ENCODE measurements around the gene CTCF.
A peak's percentile ranks its signal among the peaks of the same experiment; 100 is the strongest.
"Not testable (repeated sequence)": the region's sequence is repeated elsewhere in the genome, so short reads cannot be mapped to it uniquely, and the experiment has no call there.

CTCF gene, protein sequence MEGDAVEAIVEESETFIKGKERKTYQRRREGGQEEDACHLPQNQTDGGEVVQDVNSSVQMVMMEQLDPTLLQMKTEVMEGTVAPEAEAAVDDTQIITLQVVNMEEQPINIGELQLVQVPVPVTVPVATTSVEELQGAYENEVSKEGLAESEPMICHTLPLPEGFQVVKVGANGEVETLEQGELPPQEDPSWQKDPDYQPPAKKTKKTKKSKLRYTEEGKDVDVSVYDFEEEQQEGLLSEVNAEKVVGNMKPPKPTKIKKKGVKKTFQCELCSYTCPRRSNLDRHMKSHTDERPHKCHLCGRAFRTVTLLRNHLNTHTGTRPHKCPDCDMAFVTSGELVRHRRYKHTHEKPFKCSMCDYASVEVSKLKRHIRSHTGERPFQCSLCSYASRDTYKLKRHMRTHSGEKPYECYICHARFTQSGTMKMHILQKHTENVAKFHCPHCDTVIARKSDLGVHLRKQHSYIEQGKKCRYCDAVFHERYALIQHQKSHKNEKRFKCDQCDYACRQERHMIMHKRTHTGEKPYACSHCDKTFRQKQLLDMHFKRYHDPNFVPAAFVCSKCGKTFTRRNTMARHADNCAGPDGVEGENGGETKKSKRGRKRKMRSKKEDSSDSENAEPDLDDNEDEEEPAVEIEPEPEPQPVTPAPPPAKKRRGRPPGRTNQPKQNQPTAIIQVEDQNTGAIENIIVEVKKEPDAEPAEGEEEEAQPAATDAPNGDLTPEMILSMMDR

DNA sequence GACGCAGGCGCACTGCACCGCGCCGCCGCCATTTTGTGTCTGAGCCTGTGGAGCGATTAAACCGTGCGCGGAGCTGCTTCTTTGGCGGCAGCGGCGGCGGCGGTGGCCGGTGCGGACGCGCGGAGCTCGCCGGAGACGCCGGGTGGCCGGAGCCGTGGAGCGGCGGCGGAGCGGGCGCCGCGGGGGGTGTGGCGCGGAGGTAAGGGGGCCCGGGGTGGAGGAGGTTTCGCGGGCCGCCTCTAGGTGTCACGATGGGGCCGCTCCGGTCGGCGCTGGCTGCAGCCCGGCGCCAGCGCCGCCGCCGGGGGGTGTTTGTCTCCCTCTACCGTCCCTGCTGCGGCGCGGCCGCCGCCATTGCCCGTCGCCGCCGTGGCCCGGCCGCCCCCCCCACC, at the start of gene CTCF:
Gene CTCF (plus strand): TSS at position 1 of the 392 bp plus-strand sequence. CDS start 48,307 bp downstream, outside the sequence.
- DNase-seq, result peak; percentile 65

DNA sequence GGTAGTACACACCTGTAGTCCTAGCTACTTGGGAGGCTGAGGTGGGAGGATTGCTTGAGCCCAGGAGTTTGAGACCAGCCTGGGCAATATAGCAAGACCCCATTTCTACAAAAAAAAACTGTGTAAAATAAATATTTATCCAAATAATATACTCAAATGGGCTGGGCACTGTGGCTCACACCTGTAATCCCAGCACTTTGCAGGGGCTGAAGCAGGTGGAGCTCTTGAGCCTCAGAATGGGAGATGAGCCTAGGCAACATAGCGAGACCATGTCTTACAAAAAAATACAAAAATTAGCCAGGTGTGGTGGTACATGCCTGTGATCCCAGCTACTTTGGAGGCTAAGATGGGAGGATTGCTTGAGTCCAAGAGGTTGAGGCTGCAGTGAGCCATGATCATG, 48.4 kb upstream of the CTCF start:
- not testable (repeated sequence) for DNase-seq

DNA sequence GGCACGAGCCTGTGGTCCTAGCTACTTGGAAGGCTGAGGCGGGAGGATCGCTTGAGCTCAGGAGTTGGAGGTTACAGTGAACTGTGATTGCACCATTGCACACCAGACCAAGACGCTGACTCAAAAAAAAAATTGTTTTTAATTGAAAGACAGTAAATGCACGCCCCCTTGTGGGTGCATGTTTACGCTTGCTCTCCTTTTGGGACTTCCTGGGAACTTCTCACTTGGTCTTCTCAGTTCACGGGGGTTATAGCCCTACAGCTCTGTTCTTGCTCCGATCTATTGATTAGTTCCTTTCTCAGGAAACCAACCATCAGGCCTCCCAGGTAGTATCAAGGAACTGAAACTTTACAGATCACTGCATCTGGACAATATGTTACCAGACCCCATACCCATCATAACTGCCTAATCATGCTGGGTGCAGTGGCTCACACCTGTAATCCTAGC, 47.9 kb upstream of the CTCF start:
- DNase-seq, result peak; percentile 67

DNA sequence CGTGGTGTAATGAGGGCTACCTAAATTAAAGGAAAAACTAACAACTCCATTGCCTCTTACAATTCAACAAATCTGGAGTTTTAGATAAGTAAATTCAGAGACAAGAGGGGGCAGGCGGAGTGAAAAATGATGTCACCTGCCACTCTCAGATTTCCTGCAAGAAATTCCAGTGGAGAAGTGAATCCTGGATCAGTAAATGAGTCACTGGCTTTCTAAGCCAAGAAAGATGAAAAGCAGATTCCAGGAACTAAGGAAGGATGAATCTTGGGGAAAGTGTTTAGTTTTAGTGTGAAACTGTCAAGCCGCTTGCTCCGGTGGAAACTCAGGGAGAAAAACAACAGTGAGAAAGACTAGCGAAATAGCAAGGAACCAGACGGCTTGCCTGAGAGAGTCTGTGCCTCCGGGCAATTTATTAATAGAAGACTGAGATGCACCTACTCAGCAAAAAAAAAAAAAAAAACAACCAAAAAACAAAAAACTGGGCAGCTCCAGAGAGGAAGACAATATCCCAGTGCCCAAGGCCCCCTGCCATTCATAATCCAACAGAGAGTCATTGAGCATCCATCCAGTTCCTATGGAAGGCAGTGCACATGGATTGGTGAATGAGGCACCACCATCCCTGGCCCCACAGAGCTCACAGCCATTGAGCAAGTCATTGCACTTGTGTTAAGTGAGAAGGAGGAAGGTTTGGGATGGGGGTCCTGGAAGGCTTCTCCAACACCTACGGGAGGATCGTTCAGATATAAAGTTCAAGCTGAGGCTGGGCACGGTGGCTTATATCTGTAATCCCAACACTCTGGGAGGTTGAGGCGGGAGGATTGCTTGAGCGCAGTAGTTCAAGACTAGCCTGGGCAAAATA, 45.8 kb upstream of the CTCF start:
- peak; percentile 88 for DNase-seq

DNA sequence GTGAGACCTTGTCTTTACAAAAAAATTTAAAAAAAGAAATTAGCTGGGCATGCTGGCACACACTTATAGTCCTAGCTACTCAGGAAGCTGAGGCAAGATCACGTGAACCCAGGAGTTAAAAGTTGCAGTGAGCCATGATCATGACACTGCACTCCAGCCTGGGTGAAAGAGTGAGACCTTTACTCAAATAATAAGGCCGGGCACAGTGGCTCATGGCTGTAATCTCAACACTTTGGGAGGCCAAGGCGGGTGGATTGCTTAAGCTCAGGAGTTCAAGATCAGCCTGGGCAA, 45.2 kb upstream of the CTCF start:
- no peak for DNase-seq

DNA sequence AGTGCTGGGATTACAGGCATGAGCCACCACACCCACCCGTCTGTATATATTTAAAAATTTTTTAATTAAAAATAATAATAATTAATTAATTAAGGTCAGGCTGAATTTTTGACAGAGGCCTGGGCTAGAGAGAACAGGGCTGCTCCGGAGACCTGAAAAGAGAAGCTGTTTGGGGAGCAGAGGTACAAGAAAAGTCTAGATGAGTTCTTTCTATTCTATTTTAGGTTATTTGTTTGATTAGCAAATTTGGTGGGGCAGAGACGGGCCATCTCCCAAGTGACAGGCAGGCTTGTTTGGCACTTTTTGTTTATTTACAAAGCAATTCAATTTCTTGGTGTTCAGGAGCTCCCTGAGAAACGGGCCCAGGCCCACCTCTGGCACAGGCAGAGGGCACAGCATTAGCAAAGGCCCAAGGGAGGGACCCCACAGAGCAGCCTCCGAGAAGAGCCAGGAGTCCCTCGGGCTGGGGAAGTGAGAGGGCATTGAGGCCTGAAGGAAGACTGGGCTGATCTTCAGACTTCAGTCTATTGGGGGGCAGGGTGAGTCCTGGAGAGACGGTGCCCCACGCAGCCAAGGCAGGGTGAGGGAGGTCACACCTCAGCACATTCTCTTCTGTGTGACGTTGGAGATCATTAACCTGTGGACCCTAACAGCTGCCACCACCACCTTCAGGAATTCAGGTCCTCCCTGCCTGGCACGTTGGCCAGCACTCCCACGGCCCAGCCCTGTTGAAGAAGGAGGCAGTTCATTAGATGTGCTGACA, 44.5 kb upstream of the CTCF start:
- DNase-seq, result peak; percentile 77

DNA sequence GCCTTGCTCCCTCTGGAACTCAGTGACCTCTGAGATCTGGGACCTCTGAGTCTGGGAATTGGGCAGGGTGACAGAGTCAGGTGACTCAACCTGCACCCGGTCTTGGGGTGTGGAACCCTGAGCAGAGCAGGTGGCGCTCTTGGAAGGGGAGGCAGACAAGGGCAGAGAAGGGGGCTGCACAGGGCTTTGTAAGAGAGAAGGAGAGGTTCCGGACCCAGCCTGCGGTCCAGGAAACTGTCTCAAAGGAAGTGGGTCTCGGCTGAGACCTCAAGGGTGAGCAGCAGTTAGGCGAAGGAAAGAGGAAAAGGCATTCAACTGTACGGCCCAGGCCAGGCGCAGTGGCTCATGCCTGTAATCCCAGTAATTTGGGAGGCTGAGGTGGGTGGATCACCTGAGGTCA, 43.6 kb upstream of the CTCF start:
- DNase-seq, result no peak

DNA sequence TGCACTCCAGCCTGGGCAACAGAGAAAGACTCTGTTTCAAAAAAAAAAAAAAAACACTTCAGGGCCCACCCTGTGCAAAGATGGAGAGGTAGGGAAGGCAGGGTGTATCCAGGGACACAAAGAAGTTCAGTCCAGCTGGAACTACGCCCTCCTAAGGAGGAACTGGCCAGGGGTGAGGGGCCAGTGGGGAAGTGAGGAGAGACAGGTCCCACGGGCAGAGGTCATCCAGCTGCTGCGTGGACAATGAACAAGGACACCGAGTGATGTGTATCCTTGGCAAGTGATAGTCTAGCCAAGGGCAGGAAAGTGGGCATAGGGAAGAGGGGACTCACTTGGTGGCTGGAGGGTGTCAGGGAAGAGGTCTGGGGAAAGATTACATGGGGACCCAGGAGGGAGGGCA, 43.1 kb upstream of the CTCF start:
- DNase-seq, result no peak

DNA sequence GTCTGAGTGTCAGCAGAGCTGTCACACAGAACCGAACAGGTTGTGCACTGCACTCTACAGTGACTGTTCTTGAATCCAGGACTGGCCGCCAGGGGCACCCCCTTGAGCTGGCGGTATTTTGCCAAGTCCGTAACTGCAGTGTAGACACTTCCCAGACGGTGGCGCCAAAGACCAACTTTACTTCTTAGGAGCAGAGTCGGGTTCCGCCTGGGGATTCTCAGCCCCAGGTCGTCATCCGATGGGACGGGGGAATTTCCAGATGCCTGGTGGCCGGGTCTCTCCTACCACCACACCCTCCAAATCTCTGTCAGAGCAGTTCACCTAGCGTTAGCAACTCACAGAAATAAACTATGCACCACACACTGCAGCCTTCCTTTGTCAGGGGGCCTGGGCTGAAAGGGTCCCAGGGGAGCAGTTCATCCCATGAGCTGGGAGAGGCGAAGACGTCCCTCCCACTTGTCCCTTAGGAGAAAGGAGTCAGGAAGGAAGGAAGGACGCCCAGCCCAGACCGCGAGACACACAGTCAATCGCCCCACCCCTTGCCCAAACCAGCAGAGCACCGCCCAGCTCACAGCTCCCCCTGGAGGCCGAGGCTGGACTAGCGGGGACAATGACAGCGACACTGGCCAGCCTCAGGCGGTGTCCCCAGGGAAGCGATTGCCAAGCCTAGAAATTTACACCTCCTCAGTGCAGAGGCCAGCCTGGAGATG, 41.1 kb upstream of the CTCF start:
- peak; percentile 87 for DNase-seq

DNA sequence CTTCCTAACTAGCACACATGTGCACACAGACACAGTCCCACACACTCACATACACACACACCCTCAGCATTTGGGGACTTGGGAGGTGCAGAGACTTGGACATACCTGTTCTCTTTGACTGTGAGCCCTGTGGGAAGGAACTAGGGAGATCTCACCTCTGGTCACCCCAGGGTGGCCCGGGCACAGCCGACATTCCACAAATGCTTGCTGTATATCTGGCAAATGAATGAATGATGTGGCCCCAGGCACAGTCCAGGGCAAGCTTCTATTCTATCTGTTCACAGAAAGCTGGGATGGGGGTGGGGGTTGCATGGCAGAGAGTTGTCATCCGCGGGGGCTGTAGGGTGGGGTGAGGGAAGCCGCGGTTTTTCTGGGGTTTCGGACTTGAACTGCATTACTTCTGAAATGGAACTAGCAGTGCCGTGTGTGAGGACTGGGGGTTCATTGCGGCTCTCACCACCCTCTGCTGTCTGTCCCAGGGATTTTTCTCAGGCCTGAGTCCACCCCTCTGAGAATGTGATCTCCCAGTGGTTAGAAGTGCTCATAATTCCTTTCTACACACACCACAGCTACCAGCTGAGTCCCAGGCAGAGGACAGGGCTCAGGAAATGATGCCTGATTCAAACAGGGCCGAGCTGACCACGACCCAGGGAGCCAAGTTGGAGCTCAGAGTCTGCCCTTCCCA, 37.0 kb upstream of the CTCF start:
- peak; percentile 68 for DNase-seq

DNA sequence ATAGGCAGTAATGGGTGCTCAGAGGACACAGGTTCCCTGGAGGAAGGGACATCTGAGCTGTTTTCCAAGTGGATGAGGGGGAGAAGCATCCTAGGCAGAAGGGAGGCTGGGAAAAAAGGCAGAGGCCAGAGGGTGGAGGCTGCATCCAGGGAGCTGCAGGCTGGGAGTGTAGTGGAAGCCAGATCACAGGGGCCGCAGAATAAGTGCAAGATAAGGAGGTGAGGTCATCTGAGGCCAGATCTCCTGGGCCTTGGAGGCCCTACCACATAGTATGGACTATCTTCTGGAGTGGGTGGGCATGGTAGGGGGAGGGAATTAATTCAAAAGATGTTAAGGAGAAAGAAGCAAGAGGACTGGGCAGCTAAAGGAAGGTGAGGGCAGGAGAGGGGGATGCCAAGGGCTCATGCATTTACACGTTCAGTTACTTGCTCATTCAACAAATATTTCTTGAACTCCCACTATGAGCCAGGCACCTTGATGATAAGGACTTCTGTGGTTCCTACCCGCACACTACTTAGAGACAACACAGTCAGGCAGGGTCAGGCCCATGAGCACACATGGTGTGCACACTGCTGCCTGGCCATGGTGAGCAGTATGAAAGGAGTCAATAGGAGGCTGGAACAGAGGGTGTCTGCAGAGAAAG, 36.1 kb upstream of the CTCF start:
- DNase-seq, result peak; percentile 99

DNA sequence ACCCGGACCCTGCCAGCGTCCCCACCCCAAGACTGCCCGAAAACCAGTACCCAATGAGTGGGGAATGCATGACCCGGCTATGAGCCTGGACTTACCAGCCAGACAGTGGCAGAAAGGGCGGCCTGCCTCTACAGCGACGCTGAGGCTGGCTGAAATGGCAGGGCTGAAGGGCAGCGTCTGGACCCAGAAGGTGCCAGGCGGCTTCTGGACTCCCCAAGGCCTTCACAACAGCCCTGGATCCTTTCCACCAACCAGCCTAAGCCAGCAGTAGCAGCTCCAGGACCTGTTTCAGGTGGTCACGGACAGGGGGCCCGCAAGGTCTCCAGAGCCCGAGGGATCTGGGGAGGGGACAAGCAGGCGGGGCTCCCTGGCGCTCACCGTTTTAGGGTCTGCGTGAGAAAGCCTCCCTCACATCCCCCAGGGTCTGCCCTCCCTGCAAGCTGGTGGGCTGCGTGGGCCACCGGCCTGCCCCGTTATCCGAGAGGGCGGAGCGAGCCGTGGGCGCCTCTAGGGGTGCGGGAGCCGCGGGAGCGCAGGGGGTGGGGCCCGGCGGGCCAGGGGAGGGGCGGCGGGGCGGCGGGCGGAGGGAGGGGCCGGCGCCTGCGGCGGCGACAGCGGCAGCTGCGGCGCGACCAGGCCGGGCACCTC, 34.0 kb upstream of the CTCF start, which contains the start of gene RIPOR1:
Gene RIPOR1 (plus strand): TSS at position 608 of the 648 bp plus-strand sequence. CDS start 9,618 bp downstream, outside the sequence.
- peak; percentile 67 for DNase-seq

DNA sequence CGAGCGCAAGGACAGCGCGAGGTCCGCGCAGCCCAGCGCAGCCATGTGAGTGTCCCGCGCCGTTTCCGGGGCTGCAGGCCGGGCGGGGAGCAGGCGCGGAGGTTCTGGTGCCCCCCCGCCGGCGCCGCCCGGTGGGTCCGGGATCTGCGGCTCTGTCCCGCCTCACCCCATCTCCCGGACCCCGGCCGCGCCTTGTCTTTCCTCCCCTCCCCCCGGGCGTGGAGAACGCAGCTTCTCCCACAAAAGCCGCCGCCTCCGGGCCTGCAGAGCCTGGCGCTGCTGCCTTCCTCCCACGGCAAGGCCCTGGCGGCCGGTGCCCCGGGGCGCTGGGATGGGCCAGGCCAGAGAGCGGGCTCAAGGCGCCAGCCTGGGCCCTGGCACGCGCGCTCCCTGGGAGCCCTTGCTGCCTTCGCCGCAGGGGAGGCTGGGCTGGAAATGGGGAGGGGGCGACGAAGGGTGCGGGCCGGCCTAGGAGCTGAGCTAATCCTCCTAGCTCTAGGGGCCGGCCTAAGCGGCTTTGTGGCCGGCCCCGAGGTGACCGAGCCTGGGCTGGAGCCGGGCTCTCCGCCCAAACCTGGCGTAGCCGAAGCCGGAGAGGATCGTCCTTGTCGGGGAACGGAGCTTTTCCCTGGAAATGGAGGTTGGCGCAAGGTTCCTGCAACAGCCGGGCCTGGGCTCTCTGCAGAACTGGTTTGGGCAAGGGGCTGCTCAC, 33.3 kb upstream of the CTCF start:
- peak; percentile 60 for DNase-seq

DNA sequence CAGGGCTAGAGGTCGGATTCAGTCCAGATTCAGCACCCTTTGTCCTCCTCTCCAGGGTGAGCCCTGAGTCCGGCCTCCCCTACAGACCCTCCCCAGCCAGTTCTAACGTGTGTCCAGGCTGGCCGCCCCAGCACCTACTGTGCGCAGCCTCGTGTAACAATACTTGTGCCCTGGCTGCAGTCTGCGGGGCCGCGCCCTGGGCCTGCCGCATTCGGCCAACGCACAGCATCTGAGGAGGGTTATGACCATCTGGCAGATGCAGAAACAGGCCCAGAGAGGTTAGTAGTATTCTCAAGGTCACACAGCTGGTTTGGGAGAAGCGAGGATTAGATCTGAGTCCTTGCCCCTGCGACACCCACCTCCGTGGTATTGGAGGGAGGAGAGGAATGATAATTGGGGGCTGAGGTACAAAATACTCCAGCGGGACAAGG, 32.7 kb upstream of the CTCF start:
- DNase-seq, result no peak

DNA sequence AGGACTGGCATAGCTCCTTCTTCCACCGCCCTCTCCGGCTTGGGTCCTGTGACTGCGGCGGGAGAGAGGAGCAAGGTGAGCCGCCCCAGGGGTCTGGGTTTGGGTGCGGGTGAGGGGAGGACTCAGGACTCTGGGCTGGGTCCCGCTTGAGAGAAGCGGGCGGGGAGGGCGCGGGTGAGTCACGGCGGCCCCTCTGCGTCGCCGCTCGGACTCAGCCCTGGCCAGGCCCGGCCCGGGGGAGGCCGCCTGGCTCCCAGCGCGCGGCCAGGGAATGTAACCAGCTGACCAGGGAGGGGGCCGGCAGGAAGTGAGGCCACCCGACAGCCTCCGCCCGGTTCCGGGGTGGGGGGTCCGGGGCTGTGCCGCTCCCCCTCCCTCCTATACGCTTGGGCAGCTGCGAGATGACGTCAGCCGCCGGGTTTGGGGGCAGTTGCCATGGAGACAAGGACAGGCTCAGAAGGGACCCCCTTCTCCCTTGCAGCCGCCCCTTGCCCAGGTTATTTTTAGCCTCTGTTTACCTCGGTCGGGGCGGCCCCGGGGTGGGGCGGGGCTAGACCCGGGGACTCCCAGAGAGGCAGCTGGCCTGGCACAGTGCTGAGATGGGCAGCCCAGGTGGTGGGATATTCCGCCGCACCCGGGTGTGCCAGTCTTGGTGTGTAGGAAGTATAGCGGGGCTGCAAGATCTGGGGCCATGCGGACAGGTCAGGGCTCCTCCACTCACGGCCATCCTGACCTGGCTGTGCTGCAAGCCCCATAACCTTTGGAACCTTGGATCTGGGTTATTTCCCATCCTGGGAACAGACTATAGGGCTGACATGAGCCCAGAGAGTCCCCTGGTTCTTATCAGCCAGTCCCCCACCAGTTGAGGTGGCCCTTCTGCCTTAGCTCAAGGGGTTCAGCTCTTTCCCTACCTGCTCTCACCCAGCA, 32.0 kb upstream of the CTCF start:
- peak; percentile 91 for DNase-seq

DNA sequence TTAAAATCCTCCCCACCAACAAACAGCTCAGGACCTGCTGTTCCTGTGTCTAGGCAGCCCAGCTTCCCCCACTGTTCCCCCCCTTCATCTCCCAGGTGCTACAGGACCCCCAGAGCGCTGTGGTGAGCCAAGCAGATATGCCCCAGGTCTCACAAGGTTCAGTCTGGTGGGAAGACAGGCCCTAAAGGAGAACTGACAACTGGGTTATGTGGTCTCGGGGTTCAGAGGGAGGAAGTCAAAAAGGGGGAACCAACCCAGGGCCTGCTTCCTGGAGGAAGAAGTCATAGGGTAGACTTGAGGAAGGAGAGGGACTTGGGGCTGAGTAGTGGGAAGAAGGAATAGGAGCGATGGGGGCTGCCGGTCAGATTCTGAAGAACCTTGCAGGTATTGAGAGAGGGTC, 31.1 kb upstream of the CTCF start:
- no peak for DNase-seq

DNA sequence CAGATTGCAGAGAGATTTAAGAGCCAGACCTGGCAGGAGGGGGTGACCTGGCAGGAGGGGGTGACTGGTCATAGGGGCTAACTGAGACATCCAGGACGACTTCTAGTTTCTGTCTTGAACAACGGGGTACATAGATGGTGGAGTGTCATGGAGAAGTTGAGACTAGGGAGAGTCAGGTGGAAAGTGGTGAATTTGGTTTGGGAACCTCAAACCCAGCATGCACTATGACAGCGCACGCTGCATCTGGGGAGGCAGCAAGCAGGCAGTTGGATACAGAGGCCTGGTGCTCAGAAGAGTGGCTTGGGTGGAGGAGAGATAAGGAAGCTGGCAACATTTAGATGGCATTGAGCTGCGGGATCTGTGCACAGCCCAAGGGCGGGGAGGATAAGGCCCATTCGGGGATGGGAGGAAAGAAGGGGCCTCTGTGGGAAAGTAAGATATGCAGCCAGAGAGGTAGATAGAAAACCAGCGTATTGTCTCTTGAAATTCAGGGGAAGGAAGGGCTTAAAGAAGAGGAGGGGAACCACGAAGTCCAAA, 29.2 kb upstream of the CTCF start:
- DNase-seq, result no peak

DNA sequence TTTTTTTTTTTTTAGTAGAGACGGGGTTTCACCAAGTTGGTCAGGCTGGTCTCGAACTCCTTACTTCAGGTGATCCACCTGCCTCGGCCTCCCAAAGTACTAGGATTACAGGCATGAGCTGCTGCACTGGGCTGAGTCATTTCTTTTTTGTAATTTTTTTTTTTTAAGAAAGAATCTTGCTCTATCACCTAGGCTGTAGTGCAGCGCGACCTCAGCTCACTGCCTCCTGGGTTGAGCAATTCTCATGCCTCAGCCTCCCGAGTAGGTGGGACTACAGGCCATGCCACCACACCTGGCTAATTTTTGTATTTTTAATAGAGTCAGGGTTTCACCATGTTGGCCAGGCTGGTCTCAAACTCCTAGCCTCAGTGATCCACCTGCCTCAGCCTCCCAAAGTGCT, 28.3 kb upstream of the CTCF start:
- DNase-seq, result not testable (repeated sequence)
